HCT116 (cell line): ENCODE measurements around the gene CCER1. TPM values are rescaled to one million over a fixed set of nuclear protein-coding genes. Genes with fewer than 3 reads are reported as not detected.

ENCODE experiments used
- ATAC-seq: fragments of 200-7000 bp; cut with Tn5 transposase; 2 replicates; pipeline ENCODE4 v1.9.1; 2020; ENCODE audit warnings: mild to moderate bottlenecking, moderate library complexity
- BruUV-seq: library from RNA; stranded (reverse); fragments of 400-500 nt; replicated peaks from 2 replicates; lab custom pipeline; 2021; lab: Mats Ljungman, UMichigan
- CTCF ChIA-PET: fragments of 300-600 bp; sonication (Branson Sonifier 250); formaldehyde crosslinking; loops from one replicate; lab custom pipeline; 2021; ENCODE audit warnings: antibody characterized with exemption; lab: Charles Lee
- POLR2A ChIA-PET: fragments of 300-600, 350-600 bp; sonication (Branson Sonifier 250); formaldehyde crosslinking; loops from one replicate; lab custom pipeline; 2021; ENCODE audit warnings: antibody characterized with exemption; lab: Charles Lee
- RAD21 ChIA-PET, 2 experiments: fragments of 300-600 bp; sonication (Branson Sonifier 250); formaldehyde crosslinking; loops; one replicate each; lab custom pipeline; 2023; ENCODE audit warnings: low total read pairs in 2 of 2; ENCODE audit not compliant: uncharacterized antibody in 2 of 2, unreplicated experiment in 2 of 2, low non-redundant PET in 1 of 2; lab: Charles Lee
- DNase-seq: peaks from one replicate; pipeline ENCODE4 v3.0.0-alpha.2; 2010; ENCODE audit warnings: low read depth, low spot score
- H2AFZ ChIP-seq: fragments of 200-600 bp; shearing (Covaris generic), sonication (generic); 2 replicates; pipeline ENCODE4 v1.6.1; 2017; ENCODE audit warnings: low read depth, mixed run types, mixed read lengths, antibody characterized with exemption, low read length; ENCODE audit not compliant: poor library complexity, severe bottlenecking
- H3K27ac ChIP-seq: 2 replicates; pipeline ENCODE4 v1.5.1; 2012; ENCODE audit warnings: low read depth, low read length
- H3K27me3 ChIP-seq: fragments of 200-600 bp; sonication (generic); 2 replicates; pipeline ENCODE4 v1.6.1; 2016; ENCODE audit warnings: mixed run types, low read length, mixed read lengths; ENCODE audit not compliant: insufficient read depth
- H3K36me3 ChIP-seq, 2 experiments: fragments of 200-500 bp in 1 of 2; fragments of 200-600 bp in 1 of 2; sonication (Bioruptor generic) in 1 of 2; sonication (generic) in 1 of 2; 2 replicates each; pipeline versions ENCODE4 v1.5.1 to v1.6.1; 2014 to 2016; ENCODE audit warnings: low read length in 2 of 2, inconsistent platforms in 1 of 2, mixed read lengths in 1 of 2, mixed run types in 1 of 2; ENCODE audit not compliant: insufficient read depth in 2 of 2, control insufficient read depth in 1 of 2
- H3K4me1 ChIP-seq, 2 experiments: fragments of 200-600 bp in 1 of 2; sonication (generic) in 1 of 2; 2 replicates each; pipeline versions ENCODE4 v1.5.1 to v1.6.1; 2012 to 2017; ENCODE audit warnings: low read length in 2 of 2, inconsistent platforms in 1 of 2, mild to moderate bottlenecking in 1 of 2, mixed read lengths in 1 of 2, mixed run types in 1 of 2, moderate library complexity in 1 of 2; ENCODE audit not compliant: insufficient read depth in 2 of 2, control insufficient read depth in 1 of 2
- H3K4me2 ChIP-seq: fragments of 200-600 bp; sonication (generic); 2 replicates; pipeline ENCODE4 v1.6.1; 2017; ENCODE audit warnings: mixed run types, low read length, mixed read lengths
- H3K4me3 ChIP-seq, 2 experiments: fragments of 200-600 bp in 1 of 2; sonication (generic) in 1 of 2; replicated peaks in 1 of 2; 2 replicates each; pipeline ENCODE4 v1.5.1; 2011 to 2016; ENCODE audit warnings: low read length in 2 of 2, control low read depth in 1 of 2, low read depth in 1 of 2, mild to moderate bottlenecking in 1 of 2, mixed read lengths in 1 of 2, mixed run types in 1 of 2
- H3K79me2 ChIP-seq: fragments of 200-600 bp; sonication (generic); 2 replicates; pipeline ENCODE4 v1.6.1; 2017; ENCODE audit warnings: mild to moderate bottlenecking, mixed run types, low read length, moderate library complexity, mixed read lengths; ENCODE audit not compliant: insufficient read depth
- H3K9ac ChIP-seq: fragments of 200-600 bp; sonication (generic); 2 replicates; pipeline ENCODE4 v1.6.1; 2016; ENCODE audit warnings: low read length, mixed read lengths
- H3K9me2 ChIP-seq: fragments of 200-600 bp; sonication (generic), shearing (Covaris generic); 2 replicates; pipeline ENCODE4 v1.6.1; 2017; ENCODE audit warnings: mixed run types, mild to moderate bottlenecking, moderate library complexity; ENCODE audit not compliant: insufficient read depth
- H3K9me3 ChIP-seq, 2 experiments: fragments of 200-500 bp in 1 of 2; fragments of 200-600 bp in 1 of 2; sonication (Bioruptor generic) in 1 of 2; sonication (generic) in 1 of 2; 2 replicates each; pipeline ENCODE4 v1.6.1; 2014 to 2017; ENCODE audit warnings: low read length in 2 of 2, mixed read lengths in 2 of 2, inconsistent platforms in 1 of 2, low read depth in 1 of 2, mild to moderate bottlenecking in 1 of 2, mixed run types in 1 of 2, moderate library complexity in 1 of 2; ENCODE audit not compliant: control insufficient read depth in 1 of 2, insufficient read depth in 1 of 2
- H4K20me1 ChIP-seq: fragments of 200-600 bp; sonication (generic), shearing (Covaris generic); 2 replicates; pipeline ENCODE4 v1.6.1; 2017; ENCODE audit warnings: mixed run types, mild to moderate bottlenecking, moderate library complexity; ENCODE audit not compliant: insufficient read depth
- CEBPB ChIP-seq: IDR thresholded peaks from 2 replicates; pipeline ENCODE4 v1.6.1; 2012; ENCODE audit warnings: low read depth
- CTCF ChIP-seq, 3 experiments: fragments of 200-600 bp in 1 of 3; sonication (generic) in 1 of 3; IDR thresholded peaks in 2 of 3; conservative IDR thresholded peaks in 1 of 3; 2 replicates each; pipeline ENCODE4 v1.5.1; 2012 to 2017; ENCODE audit warnings: low read depth in 2 of 3, low read length in 2 of 3, antibody characterized with exemption in 1 of 3, borderline replicate concordance in 1 of 3, control low read depth in 1 of 3, mild to moderate bottlenecking in 1 of 3, mixed read lengths in 1 of 3, mixed run types in 1 of 3, moderate library complexity in 1 of 3; ENCODE audit not compliant: insufficient read depth in 1 of 3
- ELF1 ChIP-seq: IDR thresholded peaks from 2 replicates; pipeline ENCODE4 v1.6.1; 2012; ENCODE audit warnings: low read depth, borderline replicate concordance
- FOSL1 ChIP-seq: IDR thresholded peaks from 2 replicates; pipeline ENCODE4 v1.6.1; 2012; ENCODE audit warnings: low read depth
- MAX ChIP-seq: IDR thresholded peaks from 2 replicates; pipeline ENCODE4 v1.6.1; 2012
- YY1 ChIP-seq: IDR thresholded peaks from 2 replicates; pipeline ENCODE4 v1.6.1; 2011; ENCODE audit warnings: low read length, low read depth, moderate library complexity, mild to moderate bottlenecking; ENCODE audit not compliant: insufficient replicate concordance; ENCODE audit errors: extremely low read depth
- ZBTB33 ChIP-seq: IDR thresholded peaks from 2 replicates; pipeline ENCODE4 v1.6.1; 2011; ENCODE audit warnings: mild to moderate bottlenecking, low read length, moderate library complexity; ENCODE audit not compliant: insufficient replicate concordance; ENCODE audit errors: extremely low read depth
- ZFX ChIP-seq: fragments of 450-650 bp; IDR thresholded peaks from 2 replicates; pipeline ENCODE4 v1.6.1; 2017
- intact Hi-C: fragments of 100-400 bp; cut with micrococcal nuclease; formaldehyde crosslinking; loops from 2 replicates; pipeline ENCODE4 v1.10.0; 2022
- total RNA-seq: library from RNA; stranded (reverse); gene quantifications from one replicate; pipeline ENCODE4 v1.2.1, GENCODE V29; 2021; ENCODE audit not compliant: unreplicated experiment

The CCER1 gene
- total RNA-seq, 1 experiment from 2014 or later: not detected

GRCh38 chr12:90970471-90970870 lies 15.5 kb upstream of the CCER1 start:
- BruUV-seq: no TSS peak
- Histone ChIP-seq H3K4me1 (peaks cover 0 to 9% of the 10 kb centered on the region in 2 experiments; a peak in 1 of 4 replicates), H3K36me3 (no peaks in the 10 kb centered on the region), H3K27ac (no peak overlapping the region), H4K20me1 (no peaks in the 10 kb centered on the region), H3K9me2 (no peaks in the 10 kb centered on the region), H3K79me2 (no peaks in the 10 kb centered on the region), H3K4me3 (no peak overlapping the region), H3K4me2 (no peak overlapping the region), H3K9ac (no peak overlapping the region), H2AFZ (no peak overlapping the region), H3K27me3 (no peaks in the 10 kb centered on the region), H3K9me3 (no peaks in the 10 kb centered on the region)
- CTCF ChIA-PET: interaction anchor here (3.5 kb wide), 1 partner anchor 11 kb away, joined by 21 read pairs; no protein-coding TSS in a partner anchor
- POLR2A ChIA-PET: interaction anchor here (0.6 kb wide), 1 partner anchor 486 kb away, joined by 4 read pairs; no protein-coding TSS in a partner anchor
- intact Hi-C loops: no loop called here
- RAD21 ChIA-PET: no interaction called here
- no peak for DNase-seq
- 0 out of 2 replicates have a peak, but pooled peaks have one; percentile 32 for ATAC-seq
- TF ChIP-seq CEBPB (no peak), ZFX (no peak), YY1 (no peak), ELF1 (no peak)

GRCh38 chr12:90969851-90970250 lies 14.9 kb upstream of the CCER1 start:
- Histone ChIP-seq H3K9me3 (no peaks in the 10 kb centered on the region), H3K9ac (no peak overlapping the region), H3K27ac (no peak overlapping the region), H3K79me2 (no peaks in the 10 kb centered on the region), H4K20me1 (no peaks in the 10 kb centered on the region), H3K36me3 (no peaks in the 10 kb centered on the region), H3K27me3 (no peaks in the 10 kb centered on the region), H3K4me3 (no peak overlapping the region), H3K4me1 (peaks cover 0 to 9% of the 10 kb centered on the region in 2 experiments; a peak in 1 of 4 replicates), H2AFZ (no peak overlapping the region), H3K4me2 (no peak overlapping the region), H3K9me2 (no peaks in the 10 kb centered on the region)
- DNase-seq (no peak), ATAC-seq (no peak)
- intact Hi-C loops: no loop called here
- ChIA-PET CTCF (interaction anchor here (1.4 to 3.5 kb wide), 4 partner anchors 8 to 359 kb away, joined by 3 to 21 read pairs (median 5); no protein-coding TSS in a partner anchor), RAD21 (no interaction called here), POLR2A (interaction anchor here (0.6 kb wide), 1 partner anchor 486 kb away, joined by 4 read pairs; no protein-coding TSS in a partner anchor)
- no peak for TF ChIP-seq MAX
- no peak for TF ChIP-seq YY1
- TF ChIP-seq CTCF (IDR thresholded peaks at IDR 0.05 in 2 of 3, conservative IDR thresholded peaks at IDR 0.05 in 1 of 3; ENCODE audit: borderline replicate concordance in 1 of 3, insufficient read depth in 1 of 3, low read depth in 2 of 3, low read length in 2 of 3): no peak
- TF ChIP-seq ZBTB33: no peak
- no peak for TF ChIP-seq FOSL1
- BruUV-seq: no TSS peak
